Measurements from ENCODE around the gene GABRB1.

GABRB1 gene

GRCh38 chr4:47109379-47109778 lies 78.0 kb downstream of the GABRB1 start:
- in situ Hi-C loops (cut with MboI; ENCODE audit: low sequenced_read_pairs), result no loop called here

GRCh38 chr4:47110546-47111132 lies 79.3 kb downstream of the GABRB1 start:
- in situ Hi-C loops (cut with MboI; ENCODE audit: low sequenced_read_pairs), result no loop called here

GRCh38 chr4:47118192-47118929 lies 87.0 kb downstream of the GABRB1 start:
- in situ Hi-C loops (cut with MboI; ENCODE audit: low sequenced_read_pairs), result no loop called here

- in situ Hi-C loops (cut with MboI; ENCODE audit: low sequenced_read_pairs), result no loop called here
These were observed 89.4 kb downstream of the GABRB1 start for GRCh38 chr4:47120783-47121182.

- in situ Hi-C loops (cut with MboI; ENCODE audit: low sequenced_read_pairs), result no loop called here
These were observed 91.4 kb downstream of the GABRB1 start for GRCh38 chr4:47122592-47123291.

- in situ Hi-C loops (cut with MboI; ENCODE audit: low sequenced_read_pairs), result no loop called here
These were observed 97.6 kb downstream of the GABRB1 start for GRCh38 chr4:47128991-47129390.

- in situ Hi-C loops (cut with MboI; ENCODE audit: low sequenced_read_pairs), result no loop called here
These were observed 103.8 kb downstream of the GABRB1 start for GRCh38 chr4:47135210-47135609.

GRCh38 chr4:47143261-47143660 lies 111.9 kb downstream of the GABRB1 start:
- in situ Hi-C loops (cut with MboI; ENCODE audit: low sequenced_read_pairs), result no loop called here

GRCh38 chr4:47145630-47146029 lies 114.3 kb downstream of the GABRB1 start:
- in situ Hi-C loops (cut with MboI; ENCODE audit: low sequenced_read_pairs), result no loop called here

GRCh38 chr4:47154816-47155370 lies 123.5 kb downstream of the GABRB1 start:
- in situ Hi-C loops (cut with MboI; ENCODE audit: low sequenced_read_pairs), result no loop called here

GRCh38 chr4:47155919-47156318 lies 124.6 kb downstream of the GABRB1 start:
- in situ Hi-C loops (cut with MboI; ENCODE audit: low sequenced_read_pairs), result no loop called here

- in situ Hi-C loops (cut with MboI; ENCODE audit: low sequenced_read_pairs), result no loop called here
These were observed 128.7 kb downstream of the GABRB1 start for GRCh38 chr4:47160095-47160494.

- in situ Hi-C loops (cut with MboI; ENCODE audit: low sequenced_read_pairs), result no loop called here
These were observed 136.0 kb downstream of the GABRB1 start for GRCh38 chr4:47167081-47168035.

- in situ Hi-C loops (cut with MboI; ENCODE audit: low sequenced_read_pairs), result no loop called here
These were observed 152.7 kb downstream of the GABRB1 start for GRCh38 chr4:47184083-47184482.

GRCh38 chr4:47185761-47186160 lies 154.4 kb downstream of the GABRB1 start:
- in situ Hi-C loops (cut with MboI; ENCODE audit: low sequenced_read_pairs), result no loop called here

- in situ Hi-C loops (cut with MboI; ENCODE audit: low sequenced_read_pairs), result no loop called here
These were observed 156.2 kb downstream of the GABRB1 start for GRCh38 chr4:47187608-47188007.

GRCh38 chr4:47193179-47193578 lies 161.8 kb downstream of the GABRB1 start:
- in situ Hi-C loops (cut with MboI; ENCODE audit: low sequenced_read_pairs), result no loop called here

GRCh38 chr4:47194036-47194737 lies 162.8 kb downstream of the GABRB1 start:
- in situ Hi-C loops (cut with MboI; ENCODE audit: low sequenced_read_pairs), result no loop called here

GRCh38 chr4:47195706-47196105 lies 164.3 kb downstream of the GABRB1 start:
- in situ Hi-C loops (cut with MboI; ENCODE audit: low sequenced_read_pairs), result no loop called here

- in situ Hi-C loops (cut with MboI; ENCODE audit: low sequenced_read_pairs), result no loop called here
These were observed 167.4 kb downstream of the GABRB1 start for GRCh38 chr4:47198791-47199190.
